Measurements from ENCODE around the gene RAB7A.

RAB7A gene

DNA sequence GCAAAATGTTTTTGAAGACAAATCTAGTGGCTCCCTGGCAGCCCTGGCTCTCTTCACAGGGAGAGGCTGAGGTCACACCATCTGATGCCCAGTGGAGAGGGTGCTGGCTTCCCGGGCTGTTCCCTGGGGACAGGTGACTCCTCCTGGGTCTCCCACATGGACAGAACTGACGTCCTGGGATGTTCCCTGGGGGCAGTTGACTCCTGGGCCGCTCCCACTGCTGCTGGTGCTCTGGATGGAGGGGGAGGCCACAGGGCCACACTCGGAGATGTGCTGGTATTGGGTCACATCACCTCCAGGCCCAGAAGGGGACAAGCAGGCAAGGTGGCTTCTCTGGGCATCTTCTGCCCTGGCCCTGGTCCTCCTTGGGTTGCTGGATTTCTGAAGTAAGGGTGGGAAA lies 125.6 kb downstream of the RAB7A start:
- no peak for TF ChIP-seq POLR2AphosphoS5 (IDR thresholded peaks at IDR 0.05; ENCODE audit: low read depth, low read length)
- no peak for TF ChIP-seq TAF1 (IDR thresholded peaks at IDR 0.05; ENCODE audit: borderline replicate concordance, low read depth, low read length)
- no peak for TF ChIP-seq POLR2A (IDR thresholded peaks at IDR 0.05; ENCODE audit: low read depth, low read length)
- DNase-seq (ENCODE audit: insufficient read length) = no peak
- FAIRE-seq = no peak

- FAIRE-seq (no peak), DNase-seq (ENCODE audit: insufficient read length) (no peak)
- TF ChIP-seq TAF1 (IDR thresholded peaks at IDR 0.05; ENCODE audit: borderline replicate concordance, low read depth, low read length) (no peak), POLR2AphosphoS5 (IDR thresholded peaks at IDR 0.05; ENCODE audit: low read depth, low read length) (no peak), POLR2A (IDR thresholded peaks at IDR 0.05; ENCODE audit: low read depth, low read length) (no peak)
Observed at GRCh38 chr3:128853826-128854225, 127.8 kb downstream of the RAB7A start.

DNA sequence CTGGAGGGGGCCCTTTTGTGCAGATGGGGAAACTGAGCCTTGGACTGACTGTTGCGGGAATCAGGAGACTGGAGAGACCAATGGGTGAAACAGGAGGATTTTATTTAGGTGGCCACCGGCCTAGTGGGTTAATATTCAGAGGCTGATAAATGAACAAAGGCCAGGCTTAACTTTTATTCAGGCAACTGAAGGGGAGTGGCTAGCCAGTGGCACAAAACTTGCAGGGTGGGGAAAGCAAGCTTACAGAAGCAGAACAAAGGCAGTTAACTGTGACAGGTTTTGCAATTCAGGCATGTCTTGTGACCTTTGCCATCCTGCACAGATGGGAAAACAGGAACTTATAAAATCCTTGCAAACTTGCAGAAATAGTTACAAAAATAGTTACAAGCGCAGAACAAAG lies 128.5 kb downstream of the RAB7A start:
- DNase-seq (ENCODE audit: insufficient read length) (no peak), FAIRE-seq (no peak)
- TF ChIP-seq POLR2AphosphoS5 (IDR thresholded peaks at IDR 0.05; ENCODE audit: low read depth, low read length) = no peak

- no peak for DNase-seq (ENCODE audit: insufficient read length)
- FAIRE-seq = no peak
- no peak for TF ChIP-seq TAF1 (IDR thresholded peaks at IDR 0.05; ENCODE audit: borderline replicate concordance, low read depth, low read length)
- TF ChIP-seq POLR2AphosphoS5 (IDR thresholded peaks at IDR 0.05; ENCODE audit: low read depth, low read length) = no peak
- no peak for TF ChIP-seq POLR2A (IDR thresholded peaks at IDR 0.05; ENCODE audit: low read depth, low read length)
Observed at GRCh38 chr3:128855569-128855968, 129.6 kb downstream of the RAB7A start.

GRCh38 chr3:128858167-128858566 lies 132.2 kb downstream of the RAB7A start:
- no peak for FAIRE-seq
- TF ChIP-seq POLR2A (IDR thresholded peaks at IDR 0.05; ENCODE audit: low read depth, low read length) (no peak), TAF1 (IDR thresholded peaks at IDR 0.05; ENCODE audit: borderline replicate concordance, low read depth, low read length) (no peak), POLR2AphosphoS5 (IDR thresholded peaks at IDR 0.05; ENCODE audit: low read depth, low read length) (no peak)
- no peak for DNase-seq (ENCODE audit: insufficient read length)

GRCh38 chr3:128859630-128860029 lies 133.6 kb downstream of the RAB7A start:
- FAIRE-seq (no peak), DNase-seq (ENCODE audit: insufficient read length) (no peak)
- TF ChIP-seq POLR2A (IDR thresholded peaks at IDR 0.05; ENCODE audit: low read depth, low read length) (no peak), POLR2AphosphoS5 (IDR thresholded peaks at IDR 0.05; ENCODE audit: low read depth, low read length) (no peak), TAF1 (IDR thresholded peaks at IDR 0.05; ENCODE audit: borderline replicate concordance, low read depth, low read length) (no peak)

DNA sequence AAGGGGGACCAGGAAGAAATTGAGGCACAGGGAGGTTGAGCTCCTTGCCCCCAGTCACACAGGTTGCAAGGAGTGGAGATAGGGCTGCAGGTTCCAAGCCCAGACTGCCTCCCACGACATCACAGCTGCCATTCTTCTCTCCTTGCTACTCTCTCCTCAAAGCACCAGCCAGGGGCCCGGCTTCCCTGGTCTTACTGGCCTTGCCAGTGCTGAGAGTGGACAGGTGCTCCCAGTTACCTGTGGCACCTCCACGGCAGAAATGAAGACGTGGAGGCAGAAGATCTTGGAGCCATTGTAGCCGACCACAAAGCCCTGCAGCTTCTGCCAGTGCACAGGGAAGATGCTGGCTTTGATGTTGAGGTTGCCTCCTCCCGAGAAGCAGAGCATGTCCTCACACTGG lies 135.5 kb downstream of the RAB7A start:
- no peak for FAIRE-seq
- TF ChIP-seq TAF1 (IDR thresholded peaks at IDR 0.05; ENCODE audit: borderline replicate concordance, low read depth, low read length) (no peak), POLR2A (IDR thresholded peaks at IDR 0.05; ENCODE audit: low read depth, low read length) (no peak), POLR2AphosphoS5 (IDR thresholded peaks at IDR 0.05; ENCODE audit: low read depth, low read length) (no peak)
- no peak for DNase-seq (ENCODE audit: insufficient read length)

- no peak for DNase-seq (ENCODE audit: insufficient read length)
Observed at GRCh38 chr3:128863560-128863959, 137.6 kb downstream of the RAB7A start.

More at GRCh38 chr3:128863560-128863959, 137.6 kb downstream of the RAB7A start:
- no peak for FAIRE-seq
- TF ChIP-seq POLR2AphosphoS5 (IDR thresholded peaks at IDR 0.05; ENCODE audit: low read depth, low read length) = no peak
- TF ChIP-seq TAF1 (IDR thresholded peaks at IDR 0.05; ENCODE audit: borderline replicate concordance, low read depth, low read length) = no peak
- TF ChIP-seq POLR2A (IDR thresholded peaks at IDR 0.05; ENCODE audit: low read depth, low read length) = no peak

Measured in GM12892 (cell line).